Forelimb muscle (tissue), 1 donor: ENCODE data around the gene ZNF414. TPM values are rescaled to one million over a fixed set of nuclear protein-coding genes. Genes with fewer than 3 reads are reported as not detected.

Experiments
- DNase-seq: peaks from one replicate; pipeline ENCODE4 v3.0.0-alpha.2; 2013; ENCODE audit warnings: low read depth
- polyA plus RNA-seq: library from polyadenylated mRNA; unstranded; fragments of 120-200 nt; gene quantifications from one replicate; pipeline ENCODE4 v1.2.1, GENCODE V29; 2013; ENCODE audit not compliant: insufficient read length

ZNF414 gene
- polyA plus RNA-seq, 1 donor = 13.8 TPM

DNA sequence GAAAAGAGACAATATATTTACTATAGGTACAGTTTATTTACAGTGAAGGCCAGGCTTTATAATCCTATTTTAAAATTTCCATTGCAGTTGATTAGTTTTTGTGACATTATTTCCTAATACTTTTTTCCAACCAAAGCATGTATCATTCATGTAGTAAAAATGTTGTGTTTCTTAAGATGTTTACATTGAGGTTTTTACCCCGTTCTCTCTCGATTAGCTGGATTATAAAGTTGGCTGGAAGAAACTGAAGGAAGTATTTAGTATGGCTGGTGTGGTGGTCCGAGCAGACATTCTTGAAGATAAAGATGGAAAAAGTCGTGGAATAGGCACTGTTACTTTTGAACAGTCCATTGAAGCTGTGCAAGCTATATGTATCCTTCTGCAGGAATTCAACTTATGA is 47.9 kb downstream of the ZNF414 start:
- no peak for DNase-seq

- DNase-seq = no peak
These were observed 50.6 kb downstream of the ZNF414 start for GRCh38 chr19:8463365-8463764.

DNA sequence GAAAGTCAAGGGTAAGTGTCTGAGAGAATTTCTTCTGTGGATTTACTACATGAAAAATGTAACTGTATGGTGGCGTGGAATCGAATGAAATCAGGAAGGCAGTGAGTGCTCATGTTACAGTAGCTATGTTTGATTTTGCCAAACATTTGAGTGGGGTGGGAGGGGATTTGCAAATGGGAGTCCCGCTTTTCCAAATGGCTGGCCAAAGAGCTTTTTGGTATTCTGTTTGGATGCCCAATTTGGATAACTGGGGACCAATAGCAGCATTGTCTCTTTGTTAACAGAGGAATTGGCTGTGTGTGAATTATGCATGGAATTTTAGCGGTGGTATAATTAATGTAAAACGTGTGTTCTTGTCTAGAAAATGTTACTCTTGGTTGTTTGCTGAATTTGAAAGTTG is 51.4 kb downstream of the ZNF414 start:
- no peak for DNase-seq

GRCh38 chr19:8461891-8462290 is 52.1 kb downstream of the ZNF414 start:
- DNase-seq = no peak

GRCh38 chr19:8461376-8461775 is 52.6 kb downstream of the ZNF414 start:
- no peak for DNase-seq

DNA sequence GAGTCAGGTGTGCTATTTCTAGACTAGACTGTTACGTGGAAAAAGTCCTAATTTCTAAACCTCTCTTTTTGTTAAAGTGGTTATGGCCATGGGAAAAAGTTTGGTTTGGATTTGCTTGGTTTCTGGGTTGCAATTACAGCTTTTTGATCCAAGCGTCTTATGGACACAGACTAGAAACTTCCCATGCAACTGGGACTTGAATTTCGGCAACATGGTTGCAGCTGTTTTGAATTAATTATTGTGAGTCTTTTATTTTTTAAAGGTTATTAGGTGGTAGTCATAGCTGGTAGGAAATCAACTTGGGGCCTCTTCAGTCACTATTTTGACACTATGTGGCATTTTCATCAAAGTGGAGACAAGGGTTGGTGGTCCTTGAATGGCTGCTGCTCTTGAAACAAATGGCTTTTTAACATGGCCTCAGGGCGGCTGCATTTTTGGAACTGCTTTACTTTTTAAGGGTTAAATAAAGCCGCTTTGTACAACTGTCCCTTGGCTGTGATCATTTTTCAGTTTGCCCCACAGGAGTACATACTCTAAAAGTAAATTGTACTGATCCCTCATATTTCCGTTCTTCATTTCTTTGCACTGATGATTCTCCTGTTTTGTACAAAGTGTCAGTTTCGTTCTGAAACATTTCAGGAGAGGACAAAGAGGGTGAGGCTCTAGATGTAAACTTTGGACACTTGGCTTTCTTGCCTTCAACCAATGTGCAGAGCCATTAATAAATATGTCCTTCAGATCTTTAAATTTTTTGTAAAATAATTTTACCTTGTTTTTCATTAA is 53.3 kb downstream of the ZNF414 start:
- DNase-seq = no peak

Other genes starting within 250 kb of the ZNF414 start
- gene CD320, start 205.8 kb downstream of the ZNF414 start, polyA plus RNA-seq = 23.5 TPM
- 44.0 TPM for gene NDUFA7, start 192.8 kb downstream of the ZNF414 start, polyA plus RNA-seq
- 697 TPM for gene RPS28, start 192.7 kb downstream of the ZNF414 start, polyA plus RNA-seq
- gene KANK3, start 170.9 kb downstream of the ZNF414 start, polyA plus RNA-seq = 10.3 TPM
- 1.5 TPM for gene ANGPTL4, start 150.0 kb downstream of the ZNF414 start, polyA plus RNA-seq
- gene RAB11B, start 123.8 kb downstream of the ZNF414 start, polyA plus RNA-seq = 69.6 TPM
- gene MARCHF2, start 100.9 kb downstream of the ZNF414 start, polyA plus RNA-seq = 14.9 TPM
- 170 TPM for gene HNRNPM, start 69.2 kb downstream of the ZNF414 start, polyA plus RNA-seq
- gene PRAM1, start 11.5 kb downstream of the ZNF414 start, polyA plus RNA-seq = 2.2 TPM
- gene MYO1F, start 63.3 kb upstream of the ZNF414 start, polyA plus RNA-seq = 6.7 TPM
- 25.0 TPM for gene ADAMTS10, start 96.5 kb upstream of the ZNF414 start, polyA plus RNA-seq
- gene NFILZ, start 116.5 kb upstream of the ZNF414 start, polyA plus RNA-seq = not detected
- gene ACTL9, start 184.6 kb upstream of the ZNF414 start, polyA plus RNA-seq = not detected
- gene OR2Z1, start 207.5 kb upstream of the ZNF414 start, polyA plus RNA-seq = not detected